Uterus (tissue), 2 donors: ENCODE data around the gene CTNND1.

Experiments used
- POLR2A ChIP-seq, 2 donors: fragments of 450-650 bp; IDR thresholded peaks; one replicate each; pipeline ENCODE4 v1.6.1; 2016; ENCODE audit warnings: antibody characterized with exemption in 2 of 2, mild to moderate bottlenecking in 1 of 2, moderate library complexity in 1 of 2
- TF ChIP-seq, protein P1 (sequence below), 4 experiments: fragments of 200-600 bp in 2 of 4; fragments of 450-650 bp in 2 of 4; sonication (generic) in 2 of 4; IDR thresholded peaks; one replicate each; pipeline ENCODE4 v1.5.1; 2016 to 2019; ENCODE audit warnings: antibody characterized with exemption in 4 of 4, mild to moderate bottlenecking in 2 of 4, moderate library complexity in 1 of 4

DNA sequence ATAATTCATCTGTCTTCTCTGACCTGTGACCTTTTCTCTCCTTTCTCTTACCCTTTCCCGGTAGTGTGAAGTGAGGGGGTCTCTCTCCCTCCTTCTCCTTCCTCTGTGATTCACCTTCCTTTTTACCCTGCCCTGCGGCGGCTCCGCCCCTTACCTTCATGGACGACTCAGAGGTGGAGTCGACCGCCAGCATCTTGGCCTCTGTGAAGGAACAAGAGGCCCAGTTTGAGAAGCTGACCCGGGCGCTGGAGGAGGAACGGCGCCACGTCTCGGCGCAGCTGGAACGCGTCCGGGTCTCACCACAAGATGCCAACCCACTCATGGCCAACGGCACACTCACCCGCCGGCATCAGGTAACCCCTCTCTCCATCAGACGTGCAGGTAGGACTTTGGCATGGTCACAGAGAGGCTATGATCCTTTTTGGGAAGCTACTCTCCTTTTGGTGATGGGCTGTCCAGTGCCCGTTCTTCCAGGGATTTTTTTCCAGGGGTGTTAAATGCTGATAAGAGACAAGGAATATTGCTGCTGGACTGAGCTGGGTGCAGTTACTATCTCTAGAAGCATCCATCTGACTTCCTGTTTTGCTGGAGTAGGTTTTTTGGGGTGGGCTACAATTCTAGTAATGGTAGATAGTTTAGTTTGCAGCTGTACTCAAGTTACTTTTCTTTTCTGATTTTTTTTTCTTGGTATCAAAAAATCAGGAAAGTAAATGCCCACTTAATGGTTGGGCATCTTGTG is 29.9 kb downstream of the CTNND1 start:
- TF ChIP-seq, protein P1, sequence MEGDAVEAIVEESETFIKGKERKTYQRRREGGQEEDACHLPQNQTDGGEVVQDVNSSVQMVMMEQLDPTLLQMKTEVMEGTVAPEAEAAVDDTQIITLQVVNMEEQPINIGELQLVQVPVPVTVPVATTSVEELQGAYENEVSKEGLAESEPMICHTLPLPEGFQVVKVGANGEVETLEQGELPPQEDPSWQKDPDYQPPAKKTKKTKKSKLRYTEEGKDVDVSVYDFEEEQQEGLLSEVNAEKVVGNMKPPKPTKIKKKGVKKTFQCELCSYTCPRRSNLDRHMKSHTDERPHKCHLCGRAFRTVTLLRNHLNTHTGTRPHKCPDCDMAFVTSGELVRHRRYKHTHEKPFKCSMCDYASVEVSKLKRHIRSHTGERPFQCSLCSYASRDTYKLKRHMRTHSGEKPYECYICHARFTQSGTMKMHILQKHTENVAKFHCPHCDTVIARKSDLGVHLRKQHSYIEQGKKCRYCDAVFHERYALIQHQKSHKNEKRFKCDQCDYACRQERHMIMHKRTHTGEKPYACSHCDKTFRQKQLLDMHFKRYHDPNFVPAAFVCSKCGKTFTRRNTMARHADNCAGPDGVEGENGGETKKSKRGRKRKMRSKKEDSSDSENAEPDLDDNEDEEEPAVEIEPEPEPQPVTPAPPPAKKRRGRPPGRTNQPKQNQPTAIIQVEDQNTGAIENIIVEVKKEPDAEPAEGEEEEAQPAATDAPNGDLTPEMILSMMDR (IDR thresholded peaks at IDR 0.05): no peak
- TF ChIP-seq POLR2A (IDR thresholded peaks at IDR 0.05): no peak
